Colon (tissue), 2 donors: ENCODE data around the gene SLC39A10.

Source experiments
- FAIRE-seq: peaks from 2 replicates; lab custom pipeline; 2012; peaks lifted over from hg19 to GRCh38; lab: Jason Lieb, UNC
- donor health status: control.
- donor health status: control.

SLC39A10 gene, protein sequence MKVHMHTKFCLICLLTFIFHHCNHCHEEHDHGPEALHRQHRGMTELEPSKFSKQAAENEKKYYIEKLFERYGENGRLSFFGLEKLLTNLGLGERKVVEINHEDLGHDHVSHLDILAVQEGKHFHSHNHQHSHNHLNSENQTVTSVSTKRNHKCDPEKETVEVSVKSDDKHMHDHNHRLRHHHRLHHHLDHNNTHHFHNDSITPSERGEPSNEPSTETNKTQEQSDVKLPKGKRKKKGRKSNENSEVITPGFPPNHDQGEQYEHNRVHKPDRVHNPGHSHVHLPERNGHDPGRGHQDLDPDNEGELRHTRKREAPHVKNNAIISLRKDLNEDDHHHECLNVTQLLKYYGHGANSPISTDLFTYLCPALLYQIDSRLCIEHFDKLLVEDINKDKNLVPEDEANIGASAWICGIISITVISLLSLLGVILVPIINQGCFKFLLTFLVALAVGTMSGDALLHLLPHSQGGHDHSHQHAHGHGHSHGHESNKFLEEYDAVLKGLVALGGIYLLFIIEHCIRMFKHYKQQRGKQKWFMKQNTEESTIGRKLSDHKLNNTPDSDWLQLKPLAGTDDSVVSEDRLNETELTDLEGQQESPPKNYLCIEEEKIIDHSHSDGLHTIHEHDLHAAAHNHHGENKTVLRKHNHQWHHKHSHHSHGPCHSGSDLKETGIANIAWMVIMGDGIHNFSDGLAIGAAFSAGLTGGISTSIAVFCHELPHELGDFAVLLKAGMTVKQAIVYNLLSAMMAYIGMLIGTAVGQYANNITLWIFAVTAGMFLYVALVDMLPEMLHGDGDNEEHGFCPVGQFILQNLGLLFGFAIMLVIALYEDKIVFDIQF

DNA sequence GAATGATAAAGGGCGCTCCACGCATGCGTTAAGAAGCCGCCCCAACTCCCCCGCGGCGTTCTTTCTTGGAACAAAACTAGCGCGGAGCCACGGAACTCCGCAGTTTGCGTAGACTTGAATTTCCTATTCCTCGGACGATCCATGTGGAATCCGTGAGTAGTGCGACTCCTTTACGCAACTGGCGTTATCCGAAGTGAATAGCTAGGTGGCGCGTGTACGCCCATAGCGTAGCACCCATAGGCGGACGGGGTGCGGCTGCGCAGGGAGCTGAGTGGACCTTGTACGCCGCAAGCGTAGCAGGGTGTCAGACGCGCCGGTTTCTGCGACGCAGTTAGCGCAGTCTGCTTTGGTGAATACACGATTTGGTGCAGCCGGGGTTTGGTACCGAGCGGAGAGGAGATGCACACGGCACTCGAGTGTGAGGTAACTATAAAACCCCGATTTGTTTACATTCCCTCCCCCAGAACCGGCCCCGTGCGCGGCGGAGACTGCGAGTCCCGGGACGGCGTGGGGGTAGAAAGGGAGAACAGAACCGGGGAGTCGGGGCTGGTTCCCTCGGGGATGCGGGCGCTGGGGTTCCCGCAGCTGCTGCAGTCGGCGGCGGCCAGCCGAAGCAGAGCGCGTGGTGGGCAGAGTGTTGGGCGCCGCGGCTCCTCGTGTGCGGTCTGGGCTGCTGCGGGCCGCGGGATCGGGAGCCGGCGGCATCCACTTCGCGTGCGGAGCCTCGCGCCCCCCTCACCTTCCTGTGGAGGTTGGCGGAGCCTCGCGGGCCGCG is at the start of gene SLC39A10:
Gene SLC39A10, plus strand, starts transcription at position 368 of the 775 bp plus-strand sequence. CDS start 22,817 bp downstream, outside the sequence.
- peak; percentile 97 for FAIRE-seq

GRCh38 chr2:195608768-195609454 is 48.1 kb upstream of the SLC39A10 start:
- no peak for FAIRE-seq

GRCh38 chr2:195610717-195611116 is 46.3 kb upstream of the SLC39A10 start:
- FAIRE-seq: no peak

DNA sequence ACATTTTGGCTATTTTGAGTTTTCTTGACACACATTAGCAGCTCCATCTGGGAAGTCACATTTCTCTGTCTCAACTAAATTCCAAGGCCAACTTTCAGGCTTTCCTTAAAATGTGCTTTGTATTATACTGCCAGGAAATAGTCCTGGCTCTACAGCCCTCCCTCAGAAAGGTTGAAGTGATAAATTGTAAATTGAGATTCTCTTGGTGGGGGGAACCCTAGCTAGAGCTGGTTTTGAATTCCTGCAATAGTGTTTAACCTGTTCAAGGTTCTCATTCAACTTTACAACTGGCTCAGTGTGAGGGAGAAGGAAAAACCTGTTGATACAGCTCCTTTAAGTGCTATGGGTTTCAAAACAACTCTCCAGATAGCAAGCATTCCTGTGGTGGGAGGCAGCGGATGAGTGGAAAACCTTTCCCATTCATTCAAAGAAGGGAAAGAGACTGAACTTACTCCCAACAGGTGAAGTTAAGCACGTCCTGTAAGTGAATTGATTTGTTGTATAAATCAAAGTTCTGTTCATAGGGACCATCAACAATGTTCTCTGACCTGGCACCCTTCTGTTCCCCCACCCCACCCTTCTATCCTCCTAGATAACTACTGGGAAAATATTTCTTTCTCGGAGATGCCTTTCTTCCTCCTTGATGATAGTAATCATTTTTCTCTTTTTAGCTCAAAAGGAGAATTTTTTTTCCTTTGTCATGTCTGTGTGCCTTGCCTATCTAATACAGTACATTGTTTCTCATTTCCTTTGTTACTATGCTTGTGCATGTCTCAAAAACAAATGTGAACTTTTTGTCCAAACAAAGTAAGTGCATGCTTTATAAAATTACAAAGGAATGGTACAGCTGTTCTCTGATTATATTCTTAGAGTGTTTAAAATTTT is 44.2 kb upstream of the SLC39A10 start:
- FAIRE-seq: peak; percentile 10

DNA sequence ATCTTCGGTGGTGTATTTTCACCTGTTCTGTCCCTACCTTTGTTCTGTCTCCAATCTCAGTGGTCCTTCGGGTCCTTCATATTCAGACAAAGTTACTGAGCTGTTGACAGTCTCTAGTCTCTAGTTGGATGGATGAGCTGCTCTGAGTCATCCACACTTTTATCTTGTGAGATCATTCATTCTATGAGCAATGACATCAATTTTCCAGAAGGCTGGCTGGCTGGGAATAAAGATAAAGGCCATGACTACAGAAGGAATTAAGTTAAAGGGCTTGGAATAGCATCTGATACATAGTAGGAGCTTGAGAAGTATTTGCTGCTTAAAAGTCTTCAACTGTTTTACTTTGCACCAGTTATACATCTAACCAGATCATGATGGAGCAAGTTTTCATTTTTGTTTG is 43.1 kb upstream of the SLC39A10 start:
- FAIRE-seq: no peak

DNA sequence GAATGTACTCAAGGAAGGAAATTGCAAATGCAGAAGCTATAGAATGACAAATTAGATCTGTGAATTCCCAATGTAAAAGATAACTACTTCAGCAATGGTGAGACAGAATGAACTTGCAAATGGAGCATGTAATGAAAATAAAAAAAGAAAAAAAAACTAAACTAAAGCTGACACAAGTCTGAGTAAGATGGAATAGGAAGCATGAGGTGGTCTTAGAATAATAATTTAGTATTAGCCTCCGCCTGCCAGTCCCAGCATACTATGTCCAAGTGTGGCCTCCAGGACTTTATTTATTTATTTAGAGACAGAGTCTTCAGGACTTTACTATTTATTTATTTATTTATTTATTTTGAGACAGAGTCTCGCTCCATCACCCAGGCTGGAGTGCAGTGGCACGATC is 37.4 kb upstream of the SLC39A10 start:
- FAIRE-seq: no peak

- no peak for FAIRE-seq
Measured at GRCh38 chr2:195620501-195620900, 36.5 kb upstream of the SLC39A10 start.

GRCh38 chr2:195622966-195623365 is 34.1 kb upstream of the SLC39A10 start:
- no peak for FAIRE-seq

DNA sequence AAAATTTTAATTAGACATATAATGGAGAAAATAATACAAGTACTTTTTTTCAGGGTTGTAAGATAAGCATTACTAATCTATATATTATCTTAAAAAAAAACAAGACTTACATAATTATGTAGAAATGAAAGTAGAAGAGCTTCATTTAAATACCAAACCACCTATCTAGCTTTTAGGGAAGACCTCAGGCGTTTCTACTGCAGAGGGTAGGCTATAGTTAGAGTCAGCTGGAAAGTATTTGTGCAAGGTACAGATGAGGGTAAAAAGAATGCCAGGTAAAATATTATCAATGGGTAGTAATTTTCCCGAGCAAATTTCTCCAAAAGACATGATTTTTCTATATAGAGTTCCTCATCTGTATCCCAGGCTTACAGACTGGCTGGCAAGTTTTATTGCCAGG is 30.5 kb upstream of the SLC39A10 start:
- FAIRE-seq: no peak

GRCh38 chr2:195628666-195629065 is 28.4 kb upstream of the SLC39A10 start:
- no peak for FAIRE-seq

DNA sequence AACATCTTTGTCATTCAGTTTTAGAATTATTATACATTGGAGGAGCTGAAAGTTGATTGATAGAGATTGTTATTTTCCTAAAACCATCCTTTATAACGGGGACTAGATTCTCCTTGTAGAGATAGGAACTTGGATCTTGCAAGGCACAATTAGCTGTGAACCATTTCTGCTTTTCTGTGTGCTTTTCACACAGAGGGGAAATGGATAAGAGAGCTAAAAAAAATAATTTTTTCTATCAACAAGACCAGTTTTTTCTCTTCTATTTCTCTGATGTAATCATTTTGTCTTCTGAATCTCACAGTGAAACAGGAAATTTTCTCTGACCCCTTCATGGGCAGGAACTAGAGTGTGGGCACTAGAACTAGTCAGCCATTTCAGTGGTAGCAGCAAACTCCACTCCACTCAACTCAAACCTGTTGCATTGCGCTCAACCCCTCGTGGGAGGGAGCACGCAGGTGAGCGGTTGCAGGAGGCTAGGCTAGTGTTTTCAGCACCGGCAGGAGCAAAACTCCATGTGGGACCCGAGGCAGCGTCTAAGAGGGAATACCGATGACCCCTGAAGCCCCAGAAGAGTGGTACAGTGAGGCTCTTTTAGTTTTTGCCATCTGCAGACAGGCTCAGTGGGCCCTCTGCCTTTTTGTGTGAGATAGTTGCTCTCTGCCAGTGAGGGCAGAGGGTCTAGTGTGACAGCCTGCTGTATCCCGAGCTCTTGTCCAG is 24.0 kb upstream of the SLC39A10 start:
- FAIRE-seq: no peak

DNA sequence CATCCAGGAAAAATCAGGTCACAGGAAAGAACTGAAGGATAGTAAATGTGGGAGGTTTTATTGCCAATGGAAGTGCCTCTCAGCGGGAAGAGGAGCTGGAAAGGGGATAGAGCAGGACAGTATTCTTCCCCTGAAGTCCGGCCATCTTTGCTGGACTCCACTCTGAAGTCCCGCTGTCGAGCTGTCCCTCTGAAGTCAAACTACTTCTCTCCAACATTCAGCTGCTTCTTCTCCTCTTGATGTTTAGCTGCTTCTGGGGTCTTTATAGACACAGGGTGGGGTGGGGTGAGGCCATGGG is 23.5 kb upstream of the SLC39A10 start:
- FAIRE-seq: no peak

GRCh38 chr2:195633974-195634373 is 23.1 kb upstream of the SLC39A10 start:
- no peak for FAIRE-seq

DNA sequence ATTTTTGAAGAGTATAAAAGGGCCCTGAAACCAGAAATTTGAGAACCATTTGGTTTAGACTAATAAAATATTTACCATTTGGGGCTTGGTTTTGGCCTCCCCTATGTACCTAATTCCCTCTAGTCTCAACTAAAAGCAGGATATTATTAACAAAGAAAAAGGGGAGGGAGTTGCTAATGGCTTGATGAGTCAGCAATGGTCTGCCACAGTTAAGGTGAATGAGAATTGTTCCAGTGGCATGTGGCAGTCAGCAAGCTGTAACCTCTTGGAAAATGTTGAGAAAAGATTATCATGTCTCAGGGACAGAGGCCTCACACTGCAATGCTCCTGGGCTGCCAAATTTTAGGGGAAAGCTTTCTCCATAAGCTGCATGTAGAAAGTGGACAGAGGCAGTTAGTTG is 20.1 kb upstream of the SLC39A10 start:
- FAIRE-seq: no peak

DNA sequence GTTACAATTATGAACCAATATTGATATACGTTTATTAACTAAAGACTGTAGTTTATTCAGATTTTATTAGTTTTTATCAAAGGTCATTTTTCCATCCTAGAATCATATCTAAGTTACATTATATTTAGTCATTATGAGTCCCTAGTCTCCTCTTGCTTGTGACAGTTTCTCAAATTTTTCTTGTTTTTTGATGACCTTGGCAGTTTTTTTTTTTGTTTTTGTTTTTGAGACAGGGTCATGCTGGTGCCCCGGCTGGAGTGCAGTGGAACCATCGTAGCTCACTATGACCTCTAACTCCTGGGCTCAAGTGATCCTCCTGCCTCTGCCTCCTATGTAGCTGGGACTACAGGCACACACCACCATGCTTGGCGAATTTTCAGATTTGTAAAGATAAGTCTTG is 18.3 kb upstream of the SLC39A10 start:
- no peak for FAIRE-seq

- FAIRE-seq: no peak
Measured at GRCh38 chr2:195639238-195639858, 17.7 kb upstream of the SLC39A10 start.

GRCh38 chr2:195639959-195640358 is 17.1 kb upstream of the SLC39A10 start:
- no peak for FAIRE-seq

GRCh38 chr2:195642027-195642678 is 14.9 kb upstream of the SLC39A10 start:
- FAIRE-seq: no peak

DNA sequence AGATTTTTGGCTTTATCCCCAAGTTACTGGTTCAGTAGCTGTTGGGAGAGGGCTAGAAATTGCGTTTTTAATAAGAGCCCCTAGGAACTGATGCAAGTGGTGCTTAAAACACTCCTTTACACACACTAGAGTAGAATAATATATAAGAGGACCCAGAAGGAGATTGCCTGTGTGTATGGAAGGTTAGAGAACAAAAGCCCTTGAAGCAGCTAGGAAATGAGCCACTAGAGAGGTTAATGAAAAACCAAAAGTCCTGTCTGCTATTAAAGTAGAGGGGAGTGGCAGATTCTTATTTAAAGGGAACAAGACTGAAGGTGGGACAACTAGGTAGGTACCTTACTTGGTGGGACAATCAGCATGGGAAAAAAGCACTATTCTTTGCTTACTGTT is 14.4 kb upstream of the SLC39A10 start:
- no peak for FAIRE-seq
